ENCODE measurements around the gene RRAGC. TPM values are rescaled to one million over a fixed set of nuclear protein-coding genes. Genes with fewer than 3 reads are reported as not detected.

The RRAGC gene
- total RNA-seq, 1 donor: 44.4 TPM

DNA sequence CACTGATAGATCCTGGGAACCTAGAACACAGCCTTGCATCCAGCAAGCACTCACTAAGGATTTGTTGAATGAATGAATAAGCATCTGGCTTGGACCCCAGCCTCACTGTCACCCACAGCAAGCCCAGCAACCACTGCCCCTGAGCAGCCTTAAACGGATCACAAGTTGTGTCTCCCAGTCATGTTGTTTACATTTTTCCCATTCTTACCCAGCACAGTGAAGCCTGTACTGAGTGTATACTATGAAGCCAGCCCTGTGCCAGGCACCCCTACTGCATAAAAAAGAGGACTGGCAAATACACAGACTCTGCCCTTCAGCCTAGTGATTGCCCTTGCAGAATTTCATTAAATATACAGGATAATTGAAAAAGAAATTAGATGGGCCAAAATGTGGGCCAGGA, 30.2 kb downstream of the RRAGC start:
- TF ChIP-seq CTCF (IDR thresholded peaks at IDR 0.05; ENCODE audit: insufficient read depth, low read length): no peak
- H3K4me3 ChIP-seq (ENCODE audit: low read depth, low read length): no peak overlapping the region
- no peak for DNase-seq (ENCODE audit: low read depth)

GRCh38 chr1:38827318-38827717, 32.3 kb downstream of the RRAGC start:
- TF ChIP-seq CTCF (IDR thresholded peaks at IDR 0.05; ENCODE audit: insufficient read depth, low read length): no peak
- DNase-seq (ENCODE audit: low read depth): no peak
- H3K4me3 ChIP-seq (ENCODE audit: low read depth, low read length): no peak overlapping the region

DNA sequence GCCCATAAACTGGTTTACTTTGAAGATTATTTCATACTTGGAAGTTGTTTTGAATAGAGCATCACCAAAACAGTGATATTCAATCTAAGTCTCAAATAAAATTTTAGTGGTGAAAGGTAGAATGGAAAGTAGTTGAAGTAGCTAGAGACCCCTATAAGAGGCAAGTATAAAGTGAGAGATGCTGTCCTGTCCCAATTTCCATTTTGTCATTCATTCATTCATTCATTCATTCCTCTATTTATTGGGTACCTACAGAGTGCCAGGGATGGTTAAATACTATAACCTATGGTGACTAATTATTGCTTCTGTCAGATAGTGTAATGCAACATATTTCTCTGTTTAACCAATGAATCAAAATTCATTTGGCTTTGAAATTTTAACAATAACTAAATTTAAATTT, 32.7 kb downstream of the RRAGC start:
- DNase-seq (ENCODE audit: low read depth): no peak
- no peak overlapping the region for H3K4me3 ChIP-seq (ENCODE audit: low read depth, low read length)
- TF ChIP-seq CTCF (IDR thresholded peaks at IDR 0.05; ENCODE audit: insufficient read depth, low read length): no peak

- no peak for TF ChIP-seq CTCF (IDR thresholded peaks at IDR 0.05; ENCODE audit: insufficient read depth, low read length)
- no peak overlapping the region for H3K4me3 ChIP-seq (ENCODE audit: low read depth, low read length)
- DNase-seq (ENCODE audit: low read depth): no peak
Measured at GRCh38 chr1:38826262-38826661, 33.3 kb downstream of the RRAGC start.

- DNase-seq (ENCODE audit: low read depth): no peak
- no peak overlapping the region for H3K4me3 ChIP-seq (ENCODE audit: low read depth, low read length)
- TF ChIP-seq CTCF (IDR thresholded peaks at IDR 0.05; ENCODE audit: insufficient read depth, low read length): no peak
Measured at GRCh38 chr1:38820860-38821259, 38.7 kb downstream of the RRAGC start.

- TF ChIP-seq CTCF (IDR thresholded peaks at IDR 0.05; ENCODE audit: insufficient read depth, low read length): no peak
Measured at GRCh38 chr1:38819516-38819915, 40.1 kb downstream of the RRAGC start.

DNA sequence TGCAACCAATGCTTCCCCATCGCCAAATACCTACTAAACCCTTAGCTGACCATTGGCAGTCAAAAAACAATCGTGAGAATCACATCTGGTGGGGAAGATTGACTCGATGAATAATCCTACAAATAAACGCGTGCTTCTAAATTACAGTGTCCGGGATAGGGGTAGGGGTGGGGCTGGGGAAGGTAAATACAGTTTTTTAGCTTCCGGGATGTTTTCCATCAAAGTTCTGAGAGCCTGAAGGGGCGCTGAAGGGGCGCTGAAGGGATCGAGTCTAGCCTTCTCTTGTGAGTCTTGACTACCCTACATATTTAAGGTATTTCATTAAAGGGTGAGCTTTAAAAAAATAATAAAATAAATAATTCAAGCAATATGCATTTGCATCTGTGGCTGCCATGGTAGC, 40.5 kb downstream of the RRAGC start:
- DNase-seq (ENCODE audit: low read depth): no peak
- TF ChIP-seq CTCF (IDR thresholded peaks at IDR 0.05; ENCODE audit: insufficient read depth, low read length): no peak

More at GRCh38 chr1:38819516-38819915, 40.1 kb downstream of the RRAGC start:
- DNase-seq (ENCODE audit: low read depth): no peak
- H3K4me3 ChIP-seq (ENCODE audit: low read depth, low read length): no peak overlapping the region

More for the DNA sequence above, 40.5 kb downstream of the RRAGC start:
- no peak overlapping the region for H3K4me3 ChIP-seq (ENCODE audit: low read depth, low read length)

All from fibroblast of the aortic adventitia (primary cell).